ENCODE data around the gene MTUS2. TPM values are rescaled to one million over a fixed set of nuclear protein-coding genes. Genes with fewer than 3 reads are reported as not detected.

Gene MTUS2
- polyA plus RNA-seq, 2 of the 4 experiments (the other 2 are of a cell fraction) = not detected

GRCh38 chr13:28805193-28805819 is 14.8 kb upstream of the MTUS2 start:
- Histone ChIP-seq H3K27ac (no peak overlapping the region), H3K9me3 (no peaks in the 10 kb centered on the region), H3K4me3 (no peak overlapping the region), H3K4me1 (no peaks in the 10 kb centered on the region), H3K4me2 (no peak overlapping the region)
- peak in 1 of 2 experiments; percentile 44 for DNase-seq (ENCODE audit: low read depth in 1 of 2, low spot score in 1 of 2)
- WGBS (ENCODE audit: missing lambda C conversion rate) = 20% methylated on average over 11 of the region's 11 CpGs
- ChIA-PET POLR2A (no interaction called here), CTCF (interaction anchor here (1.1 to 3.6 kb wide), 5 partner anchors 9 to 563 kb away, joined by 3 to 15 read pairs (median 3); no protein-coding TSS in a partner anchor)
- TF ChIP-seq POLR2AphosphoS2 (conservative IDR thresholded peaks at IDR 0.05; ENCODE audit: low read length) (no peak), USF2 (IDR thresholded peaks at IDR 0.05) (no peak), CHD4 (IDR thresholded peaks at IDR 0.05; ENCODE audit: borderline replicate concordance) (no peak), JUNB (IDR thresholded peaks at IDR 0.05) (no peak), EP300 (IDR thresholded peaks at IDR 0.05) (no peak), CTCF (IDR thresholded peaks at IDR 0.05) (peak; percentile 38), RAD21 (conservative IDR thresholded peaks at IDR 0.05 in 1 of 2, IDR thresholded peaks at IDR 0.05 in 1 of 2) (peak in 1 of 2 experiments; percentile 23; a peak in 1 of 5 replicates), ELK1 (IDR thresholded peaks at IDR 0.05; ENCODE audit: low read depth, low read length) (no peak), SMC3 (IDR thresholded peaks at IDR 0.05) (peak; percentile 33; the same call in 2 of the 3 replicates), ZC3H11A (IDR thresholded peaks at IDR 0.05) (no peak)
- no peak for FAIRE-seq
- ATAC-seq = peak in 1 of 2 experiments; percentile 73; a peak in 3 of 6 replicates

- FAIRE-seq (no peak), ATAC-seq (peak in 1 of 2 experiments; percentile 68; a peak in 3 of 6 replicates), DNase-seq (ENCODE audit: low read depth in 1 of 2, low spot score in 1 of 2) (peak; percentile 4 to 17)
- H3K27ac ChIP-seq = no peak overlapping the region
- WGBS (ENCODE audit: missing lambda C conversion rate) = 36% methylated on average over 2 of the region's 2 CpGs
- POLR2A ChIA-PET = no interaction called here
- no peaks in the 10 kb centered on the region for H3K9me3 ChIP-seq
- no peak overlapping the region for H3K4me3 ChIP-seq
- CTCF ChIA-PET = interaction anchor here (0.6 to 1.9 kb wide), 5 partner anchors 10 to 1475 kb away, joined by 3 to 15 read pairs (median 4); no protein-coding TSS in a partner anchor
- H3K4me1 ChIP-seq = no peaks in the 10 kb centered on the region
- TF ChIP-seq ELK1 (IDR thresholded peaks at IDR 0.05; ENCODE audit: low read depth, low read length) (no peak), HOXA7 (CRISPR knock-in tag; IDR thresholded peaks at IDR 0.05) (no peak), FOSB (CRISPR knock-in tag; IDR thresholded peaks at IDR 0.05) (no peak), BHLHE40 (IDR thresholded peaks at IDR 0.05; ENCODE audit: low read depth, low read length) (no peak), CTCF (IDR thresholded peaks at IDR 0.05) (no peak), MYC (IDR thresholded peaks at IDR 0.05; ENCODE audit: borderline replicate concordance, low read length) (no peak), NR3C1 (IDR thresholded peaks at IDR 0.05) (no peak), ATOH8 (CRISPR knock-in tag; IDR thresholded peaks at IDR 0.05; ENCODE audit: low read depth) (no peak), RNF2 (IDR thresholded peaks at IDR 0.05; ENCODE audit: borderline replicate concordance, low read depth) (no peak), RCOR1 (IDR thresholded peaks at IDR 0.05; ENCODE audit: low read depth, low read length) (no peak), CEBPB (IDR thresholded peaks at IDR 0.05) (no peak)
- H3K4me2 ChIP-seq = no peak overlapping the region
Observed at GRCh38 chr13:28817204-28817603, 2.9 kb upstream of the MTUS2 start.
